ENCODE data around the gene TNFRSF14. TPM values are rescaled to one million over a fixed set of nuclear protein-coding genes. Genes with fewer than 3 reads are reported as not detected.

TNFRSF14 gene
- polyA plus RNA-seq, 1 experiment: 19.3 TPM

DNA sequence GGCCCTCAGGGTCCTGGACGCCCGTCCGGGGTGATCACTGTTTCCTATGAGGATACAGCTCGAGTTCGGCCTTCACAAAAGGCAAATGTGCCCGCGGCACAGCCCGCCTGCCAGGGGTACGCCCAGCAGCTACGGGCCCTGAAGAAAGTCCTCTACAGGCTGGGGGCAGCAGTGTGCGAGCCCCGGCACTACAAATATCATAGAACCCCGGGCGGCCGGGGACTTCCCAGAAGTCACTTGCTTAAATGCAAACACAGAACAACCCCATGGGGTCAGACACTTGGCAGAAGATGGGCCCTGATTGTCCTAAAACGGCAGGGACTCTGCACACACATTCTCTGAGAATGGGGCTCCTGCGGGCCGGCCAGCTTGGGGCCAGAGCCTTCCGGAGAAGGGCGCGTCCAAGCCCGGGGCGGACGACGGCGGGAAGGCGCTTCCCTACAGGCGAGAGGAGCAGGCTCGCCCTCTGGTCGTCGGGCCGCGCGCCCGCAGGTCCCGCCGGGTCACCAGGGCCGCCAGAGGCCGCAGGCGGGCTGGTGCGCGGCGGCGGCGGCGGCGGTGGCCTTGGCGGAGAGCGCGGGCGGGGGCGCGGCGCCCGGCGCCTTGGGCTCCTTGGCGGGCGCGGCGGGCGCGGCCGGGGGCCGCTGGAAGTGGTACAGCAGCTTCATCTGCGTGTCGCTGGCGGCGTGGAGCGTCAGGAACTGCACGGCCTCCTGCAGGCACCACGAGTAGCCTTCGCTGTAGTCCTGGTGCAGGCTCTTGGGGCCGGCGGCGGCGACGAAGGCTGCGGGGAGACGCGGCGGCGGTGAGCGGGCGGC, 27.0 kb upstream of the TNFRSF14 start:
- no peak for DNase-seq (ENCODE audit: low read depth)
- H3K27me3 ChIP-seq (ENCODE audit: control insufficient read depth, insufficient read depth, low read length): 0 out of 2 replicates have a peak, but pooled peaks cover 3% of the 10 kb centered on the region
- no peak overlapping the region; the same call in 1 of the 2 replicates for H3K4me3 ChIP-seq (ENCODE audit: low read depth, low read length)
- TF ChIP-seq, protein P1, sequence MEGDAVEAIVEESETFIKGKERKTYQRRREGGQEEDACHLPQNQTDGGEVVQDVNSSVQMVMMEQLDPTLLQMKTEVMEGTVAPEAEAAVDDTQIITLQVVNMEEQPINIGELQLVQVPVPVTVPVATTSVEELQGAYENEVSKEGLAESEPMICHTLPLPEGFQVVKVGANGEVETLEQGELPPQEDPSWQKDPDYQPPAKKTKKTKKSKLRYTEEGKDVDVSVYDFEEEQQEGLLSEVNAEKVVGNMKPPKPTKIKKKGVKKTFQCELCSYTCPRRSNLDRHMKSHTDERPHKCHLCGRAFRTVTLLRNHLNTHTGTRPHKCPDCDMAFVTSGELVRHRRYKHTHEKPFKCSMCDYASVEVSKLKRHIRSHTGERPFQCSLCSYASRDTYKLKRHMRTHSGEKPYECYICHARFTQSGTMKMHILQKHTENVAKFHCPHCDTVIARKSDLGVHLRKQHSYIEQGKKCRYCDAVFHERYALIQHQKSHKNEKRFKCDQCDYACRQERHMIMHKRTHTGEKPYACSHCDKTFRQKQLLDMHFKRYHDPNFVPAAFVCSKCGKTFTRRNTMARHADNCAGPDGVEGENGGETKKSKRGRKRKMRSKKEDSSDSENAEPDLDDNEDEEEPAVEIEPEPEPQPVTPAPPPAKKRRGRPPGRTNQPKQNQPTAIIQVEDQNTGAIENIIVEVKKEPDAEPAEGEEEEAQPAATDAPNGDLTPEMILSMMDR (IDR thresholded peaks at IDR 0.05; ENCODE audit: insufficient read depth, low read depth, low read length): no peak
- ChIA-PET CTCF (no interaction called here), POLR2A (no interaction called here)
- no peaks in the 10 kb centered on the region for H3K36me3 ChIP-seq (ENCODE audit: control insufficient read depth, insufficient read depth, low read length)

DNA sequence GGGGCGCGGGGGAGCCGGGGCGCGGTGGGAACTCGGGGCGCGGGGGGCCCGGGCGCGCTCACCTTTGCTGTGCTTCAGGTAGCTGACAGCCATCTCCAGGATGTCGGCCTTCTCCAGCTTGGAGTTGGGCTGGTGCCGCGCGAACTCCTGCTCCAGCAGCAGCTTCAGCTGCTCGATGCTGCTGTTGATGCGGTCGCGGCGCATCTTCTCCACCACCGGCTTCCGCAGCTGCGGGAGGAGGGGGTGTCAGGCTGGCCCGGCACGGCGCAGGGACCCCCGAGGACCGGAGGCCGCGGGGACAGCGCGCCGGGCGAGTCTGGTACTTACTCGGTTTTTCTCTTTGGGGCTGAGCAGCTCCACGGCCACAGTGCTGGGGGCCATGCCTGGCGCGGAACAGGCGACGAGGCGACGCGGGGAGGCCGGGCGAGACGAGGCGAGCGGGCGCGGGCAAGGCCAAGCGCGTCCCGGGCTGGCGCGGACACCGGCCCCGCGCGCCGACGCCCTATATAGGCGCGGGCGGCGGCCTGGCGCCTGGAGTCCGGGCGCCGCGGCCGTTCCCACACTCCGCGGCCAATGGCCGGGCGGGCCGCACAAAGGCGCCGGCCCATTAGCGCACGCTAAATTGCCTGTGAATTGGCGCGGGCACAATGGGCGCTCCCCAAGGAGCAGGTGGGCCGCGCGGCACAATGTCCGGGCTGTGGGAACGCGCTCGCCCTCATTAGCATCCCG, 26.2 kb upstream of the TNFRSF14 start, which contains the start of gene HES5:
Gene HES5, minus strand, starts transcription at position 480 of the 729 bp plus-strand sequence. Its CDS starts 99 bp downstream, at position 381.
- ChIA-PET CTCF (no interaction called here), POLR2A (no interaction called here)
- Histone ChIP-seq H3K36me3 (ENCODE audit: control insufficient read depth, insufficient read depth, low read length) (no peaks in the 10 kb centered on the region), H3K4me3 (ENCODE audit: low read depth, low read length) (no peak within 1 kb of the TSS; the same call in 1 of the 2 replicates), H3K27me3 (ENCODE audit: control insufficient read depth, insufficient read depth, low read length) (0 out of 2 replicates have a peak, but pooled peaks cover 3% of the 10 kb centered on the region)
- TF ChIP-seq, protein P1 (IDR thresholded peaks at IDR 0.05; ENCODE audit: insufficient read depth, low read depth, low read length): no peak
- no peak for DNase-seq (ENCODE audit: low read depth)

DNA sequence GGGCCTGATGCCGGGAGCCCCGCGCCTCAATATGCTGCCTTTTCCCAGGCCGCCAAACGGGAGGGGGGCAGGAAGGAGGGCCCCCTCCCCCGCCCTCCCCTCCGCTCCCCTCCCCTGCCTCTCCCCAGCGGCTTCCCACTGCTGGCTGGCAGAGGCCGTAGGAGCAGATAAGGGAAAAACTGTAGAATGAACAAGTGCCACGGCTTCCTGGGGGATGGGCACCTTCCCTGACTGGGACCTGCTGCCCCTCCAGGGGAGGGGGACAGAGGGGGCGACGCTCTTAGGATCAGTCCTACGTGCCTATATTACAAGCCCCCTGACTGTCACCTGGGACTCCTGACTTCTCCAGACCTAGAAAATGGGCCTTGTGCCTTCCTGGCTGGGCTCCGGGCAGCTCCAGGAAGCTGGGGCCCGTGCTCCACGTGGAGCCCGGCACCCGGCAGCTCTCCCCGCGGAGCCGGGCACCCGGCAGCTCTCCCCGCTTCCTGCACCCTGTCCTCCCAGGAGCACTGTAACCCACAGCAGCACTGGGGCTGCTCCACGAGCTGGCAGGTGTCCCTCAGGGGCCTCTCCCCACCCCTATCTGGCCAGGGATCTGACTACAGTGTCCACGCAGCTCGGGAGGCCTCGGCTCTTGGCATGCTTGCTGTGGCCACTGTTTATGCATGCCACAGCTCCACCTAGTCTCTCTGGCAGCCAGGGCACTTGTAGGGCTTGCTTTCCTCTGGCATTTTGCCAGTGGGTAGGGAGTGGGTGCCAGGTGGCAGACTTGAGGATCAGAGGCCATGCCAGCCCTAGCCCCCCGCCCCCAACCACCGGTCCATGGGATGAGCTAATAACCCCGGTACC, 25.4 kb upstream of the TNFRSF14 start:
- TF ChIP-seq, protein P1 (IDR thresholded peaks at IDR 0.05; ENCODE audit: insufficient read depth, low read depth, low read length): no peak
- ChIA-PET POLR2A (no interaction called here), CTCF (no interaction called here)
- H3K4me3 ChIP-seq (ENCODE audit: low read depth, low read length): no peak overlapping the region
- no peak for DNase-seq (ENCODE audit: low read depth)
- 0 out of 2 replicates have a peak, but pooled peaks cover 3% of the 10 kb centered on the region for H3K27me3 ChIP-seq (ENCODE audit: control insufficient read depth, insufficient read depth, low read length)
- H3K36me3 ChIP-seq (ENCODE audit: control insufficient read depth, insufficient read depth, low read length): no peaks in the 10 kb centered on the region

DNA sequence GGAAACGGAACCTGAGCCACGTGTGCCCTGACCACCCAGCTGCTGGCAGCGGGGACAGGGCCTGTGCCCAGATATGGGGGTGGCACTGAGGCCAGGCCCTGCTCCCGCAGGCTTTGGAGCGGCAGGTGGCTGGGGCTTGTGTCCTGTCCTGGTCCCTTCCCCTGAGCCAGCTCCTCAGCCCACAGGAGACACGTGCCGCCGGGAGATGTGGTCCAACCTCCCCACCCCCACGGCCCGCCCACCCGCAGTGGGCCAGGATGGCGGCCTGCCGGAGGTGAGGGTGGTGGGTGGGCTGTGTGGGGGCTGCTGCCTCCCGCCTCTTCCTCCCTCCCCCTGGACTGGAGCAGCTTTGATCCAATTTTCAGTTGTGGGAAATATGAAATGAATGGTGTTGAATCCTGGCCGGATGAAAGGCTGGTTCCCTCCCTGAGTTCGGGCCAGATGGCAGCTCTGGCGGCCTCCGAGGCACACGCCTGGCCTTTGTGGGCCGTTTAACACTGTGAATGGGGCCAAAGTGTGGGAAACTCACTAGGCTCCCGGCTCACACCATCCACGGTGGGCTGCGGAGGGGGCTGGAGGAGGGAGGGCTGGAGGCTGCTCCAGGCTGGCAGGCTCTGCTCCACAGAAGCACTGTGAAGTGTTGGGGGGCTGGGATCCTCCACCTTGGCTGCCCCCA, 23.5 kb upstream of the TNFRSF14 start:
- Histone ChIP-seq H3K4me3 (ENCODE audit: low read depth, low read length) (no peak overlapping the region), H3K36me3 (ENCODE audit: control insufficient read depth, insufficient read depth, low read length) (no peaks in the 10 kb centered on the region), H3K27me3 (ENCODE audit: control insufficient read depth, insufficient read depth, low read length) (0 out of 2 replicates have a peak, but pooled peaks cover 3% of the 10 kb centered on the region)
- ChIA-PET POLR2A (no interaction called here), CTCF (interaction anchor here (6.2 kb wide), 1 partner anchor 15 kb away, joined by 22 read pairs; no protein-coding TSS in a partner anchor)
- DNase-seq (ENCODE audit: low read depth): no peak
- TF ChIP-seq, protein P1 (IDR thresholded peaks at IDR 0.05; ENCODE audit: insufficient read depth, low read depth, low read length): no peak
